A673 (cell line): ENCODE data around the gene ADM5. TPM values are rescaled to one million over a fixed set of nuclear protein-coding genes. Genes with fewer than 3 reads are reported as not detected.

Experiments
- BruUV-seq: library from RNA; stranded (reverse); fragments of 400-500 nt; replicated peaks from 2 replicates; lab custom pipeline; 2021; lab: Mats Ljungman, UMichigan
- CTCF ChIA-PET: fragments of 300-600 bp; sonication (Branson Sonifier 250); formaldehyde crosslinking; loops from one replicate; lab custom pipeline; 2022; ENCODE audit warnings: antibody characterized with exemption; lab: Charles Lee
- POLR2A ChIA-PET: fragments of 300-600 bp; sonication (Branson Sonifier 250); formaldehyde crosslinking; loops from one replicate; lab custom pipeline; 2022; ENCODE audit warnings: antibody characterized with exemption; ENCODE audit not compliant: low non-redundant PET; lab: Charles Lee
- DNase-seq: peaks from one replicate; pipeline ENCODE4 v3.0.0-alpha.2; 2015; ENCODE audit warnings: low spot score
- H3K27ac ChIP-seq: fragments of 200-600 bp; sonication (generic); 2 replicates; pipeline ENCODE4 v1.5.1; 2016; ENCODE audit warnings: mixed run types, low read depth, mild to moderate bottlenecking, mixed read lengths, antibody characterized with exemption, low read length; ENCODE audit not compliant: poor library complexity, severe bottlenecking
- H3K27me3 ChIP-seq: fragments of 200-600 bp; sonication (generic); replicated peaks from 2 replicates; pipeline ENCODE4 v1.6.1; 2017; ENCODE audit warnings: mixed run types, low read depth, mild to moderate bottlenecking, mixed read lengths, antibody characterized with exemption, low read length; ENCODE audit not compliant: insufficient read depth, poor library complexity
- H3K36me3 ChIP-seq: fragments of 200-600 bp; sonication (generic); 2 replicates; pipeline ENCODE4 v1.6.1; 2016; ENCODE audit warnings: mixed run types, mild to moderate bottlenecking, mixed read lengths, antibody characterized with exemption, low read length; ENCODE audit not compliant: insufficient read depth, poor library complexity, severe bottlenecking
- H3K4me1 ChIP-seq: fragments of 200-600 bp; sonication (generic); 2 replicates; pipeline ENCODE4 v1.6.1; 2017; ENCODE audit warnings: mixed run types, mild to moderate bottlenecking, mixed read lengths, antibody characterized with exemption, low read length; ENCODE audit not compliant: insufficient read depth, poor library complexity, severe bottlenecking
- H3K4me3 ChIP-seq: fragments of 200-600 bp; sonication (generic); 2 replicates; pipeline ENCODE4 v1.5.1; 2016; ENCODE audit warnings: low read depth, mixed run types, mild to moderate bottlenecking, mixed read lengths, low read length; ENCODE audit not compliant: poor library complexity, severe bottlenecking
- H3K9me3 ChIP-seq: fragments of 200-600 bp; sonication (generic); 2 replicates; pipeline ENCODE4 v1.6.1; 2016; ENCODE audit warnings: mixed run types, low read depth, mild to moderate bottlenecking, mixed read lengths, antibody characterized with exemption, low read length; ENCODE audit not compliant: poor library complexity, severe bottlenecking
- CTCF ChIP-seq: fragments of 300-800, 200-600 bp; sonication (generic); conservative IDR thresholded peaks from 2 replicates; pipeline ENCODE4 v1.5.1; 2017; ENCODE audit warnings: low read depth, mild to moderate bottlenecking, antibody characterized with exemption, low read length, moderate library complexity, mixed read lengths
- EZH2 ChIP-seq: fragments of 200-600 bp; sonication (generic); IDR thresholded peaks from 2 replicates; pipeline ENCODE4 v1.6.1; 2017; ENCODE audit warnings: borderline replicate concordance, low read depth, mild to moderate bottlenecking, mixed read lengths, antibody characterized with exemption, low read length; ENCODE audit not compliant: poor library complexity, severe bottlenecking
- intact Hi-C: fragments of 100-400 bp; cut with micrococcal nuclease; formaldehyde crosslinking; loops from one replicate; pipeline ENCODE4 v1.10.0; 2022; ENCODE audit not compliant: unreplicated experiment
- total RNA-seq: library from RNA; stranded (reverse); gene quantifications from 2 replicates; pipeline ENCODE4 v1.2.3, GENCODE V29; 2021

The ADM5 gene
- total RNA-seq, 1 experiment from 2014 or later, result 4.3 TPM

DNA sequence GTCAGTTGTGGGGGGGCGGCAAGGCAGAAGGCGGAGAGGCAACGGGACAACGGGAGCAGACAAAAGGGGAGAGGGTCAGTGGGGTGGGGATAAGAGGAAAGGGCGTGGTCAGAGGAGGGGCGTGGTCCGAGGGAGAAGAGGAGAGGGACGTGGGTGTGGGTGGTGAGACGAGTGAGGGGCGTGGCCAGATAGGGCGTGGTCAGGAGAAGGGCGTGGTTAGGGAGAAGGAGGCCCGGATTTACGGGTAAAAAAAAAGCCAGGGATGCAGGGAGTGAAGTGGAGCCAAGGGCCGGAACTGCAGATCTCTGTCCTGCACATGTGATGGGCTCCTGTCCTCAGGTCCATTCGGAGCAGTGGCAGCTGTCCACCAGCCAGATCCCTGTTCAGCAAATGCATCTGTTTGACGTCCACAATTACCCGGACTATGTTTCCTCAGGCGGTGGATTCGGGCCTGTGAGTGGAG is 23.0 kb downstream of the ADM5 start:
- Histone ChIP-seq H3K27me3 (no peaks in the 10 kb centered on the region), H3K36me3 (no peaks in the 10 kb centered on the region), H3K27ac (no peak overlapping the region), H3K4me1 (no peaks in the 10 kb centered on the region), H3K4me3 (no peak overlapping the region), H3K9me3 (no peaks in the 10 kb centered on the region)
- intact Hi-C loops, result no loop called here
- no TSS peak for BruUV-seq
- ChIA-PET CTCF (interaction anchor here (0.6 kb wide), 1 partner anchor 1061 kb away, joined by 3 read pairs; no protein-coding TSS in a partner anchor), POLR2A (no interaction called here)
- no peak for TF ChIP-seq EZH2
- no peak for TF ChIP-seq CTCF
- DNase-seq, result peak; percentile 76

DNA sequence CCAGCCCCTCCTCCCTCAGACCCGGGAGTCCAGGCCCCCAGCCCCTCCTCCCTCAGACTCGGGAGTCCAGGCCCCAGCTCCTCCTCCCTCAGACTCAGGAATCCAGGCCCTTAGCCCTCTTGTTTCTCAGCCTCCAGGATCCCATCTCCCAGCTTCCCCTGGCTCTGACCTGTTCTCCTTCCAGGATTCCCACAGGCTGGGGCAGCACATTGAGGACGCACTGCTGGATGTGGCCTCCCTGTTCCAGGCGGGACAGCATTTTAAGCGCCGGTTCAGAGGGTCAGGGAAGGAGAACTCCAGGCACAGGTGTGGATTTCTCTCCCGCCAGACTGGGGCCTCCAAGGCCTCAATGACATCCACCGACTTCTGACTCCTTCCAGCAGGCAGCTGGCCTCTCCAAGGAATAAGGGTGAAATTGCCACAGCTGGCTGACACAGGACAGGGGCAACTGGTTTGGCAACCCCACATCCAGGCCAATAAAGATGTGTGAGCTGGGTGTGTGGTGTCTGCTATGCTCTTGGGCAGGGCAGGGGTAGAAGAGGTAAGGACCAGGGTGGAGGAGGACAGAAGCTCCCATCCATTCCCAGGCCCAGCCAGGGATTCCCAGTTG is 23.9 kb downstream of the ADM5 start:
- BruUV-seq, result no TSS peak
- CTCF ChIA-PET, result no interaction called here
- H3K27ac ChIP-seq, result no peak overlapping the region

GRCh38 chr19:49716154-49716553 is 26.8 kb downstream of the ADM5 start:
- Histone ChIP-seq H3K4me3 (no peak overlapping the region), H3K27ac (no peak overlapping the region), H3K36me3 (no peaks in the 10 kb centered on the region), H3K9me3 (no peaks in the 10 kb centered on the region), H3K4me1 (no peaks in the 10 kb centered on the region), H3K27me3 (no peaks in the 10 kb centered on the region)
- intact Hi-C loops, result no loop called here
- no peak for TF ChIP-seq EZH2
- no peak for TF ChIP-seq CTCF
- ChIA-PET POLR2A (interaction anchor here (0.6 kb wide), 1 partner anchor 149 kb away, joined by 4 read pairs; no protein-coding TSS in a partner anchor), CTCF (interaction anchor here (0.7 kb wide), 1 partner anchor 26 kb away, joined by 3 read pairs; no protein-coding TSS in a partner anchor)
- no peak for DNase-seq
- no TSS peak for BruUV-seq

More for the DNA sequence above, 23.9 kb downstream of the ADM5 start:
- POLR2A ChIA-PET, result no interaction called here
- Histone ChIP-seq H3K4me1 (no peaks in the 10 kb centered on the region), H3K4me3 (no peak overlapping the region), H3K27me3 (no peaks in the 10 kb centered on the region), H3K36me3 (no peaks in the 10 kb centered on the region), H3K9me3 (no peaks in the 10 kb centered on the region)
- TF ChIP-seq EZH2 (no peak), CTCF (no peak)
- no peak for DNase-seq
- intact Hi-C loops, result no loop called here
